Erythroblast (primary cell): ENCODE data around the gene AHCY.
"Not testable (repeated sequence)": the region's sequence is repeated elsewhere in the genome, so short reads cannot be mapped to it uniquely, and the experiment has no call there.

ENCODE experiments used
- DNase-seq, 2 experiments: peaks; one replicate each; lab custom pipeline; 2025; lab: John Stamatoyannopoulos, UW
- GATA1 ChIP-seq: IDR thresholded peaks from 2 replicates; pipeline ENCODE4 v1.6.1; 2011; ENCODE audit warnings: low read depth, mild to moderate bottlenecking, control low read depth, low read length, moderate library complexity
- POLR2A ChIP-seq: IDR thresholded peaks from 2 replicates; pipeline ENCODE4 v1.6.1; 2011; ENCODE audit warnings: mild to moderate bottlenecking, low read length

The AHCY gene

GRCh38 chr20:34296468-34296867, 6.7 kb downstream of the AHCY start:
- no peak for DNase-seq
- TF ChIP-seq GATA1 (no peak), POLR2A (no peak)

GRCh38 chr20:34295284-34295683, 7.9 kb downstream of the AHCY start:
- DNase-seq, result no peak

GRCh38 chr20:34294563-34294962, 8.6 kb downstream of the AHCY start:
- TF ChIP-seq POLR2A (no peak), GATA1 (no peak)
- no peak for DNase-seq

More at GRCh38 chr20:34295284-34295683, 7.9 kb downstream of the AHCY start:
- TF ChIP-seq GATA1 (no peak), POLR2A (no peak)

GRCh38 chr20:34293589-34293988, 9.6 kb downstream of the AHCY start:
- no peak for DNase-seq

GRCh38 chr20:34293119-34293518, 10.0 kb downstream of the AHCY start:
- TF ChIP-seq POLR2A (no peak), GATA1 (no peak)
- DNase-seq, result no peak

More at GRCh38 chr20:34293589-34293988, 9.6 kb downstream of the AHCY start:
- TF ChIP-seq GATA1, result no peak

GRCh38 chr20:34292496-34292895, 10.7 kb downstream of the AHCY start:
- TF ChIP-seq POLR2A, result no peak
- no peak for TF ChIP-seq GATA1
- no peak for DNase-seq

- no peak for DNase-seq
These were observed 12.7 kb downstream of the AHCY start for GRCh38 chr20:34290471-34290870.

GRCh38 chr20:34287500-34287899, 15.7 kb downstream of the AHCY start:
- DNase-seq, result not testable (repeated sequence)

More at GRCh38 chr20:34290471-34290870, 12.7 kb downstream of the AHCY start:
- TF ChIP-seq GATA1 (no peak), POLR2A (no peak)

GRCh38 chr20:34285450-34285849, 17.7 kb downstream of the AHCY start:
- TF ChIP-seq POLR2A (no peak), GATA1 (no peak)
- no peak for DNase-seq

GRCh38 chr20:34283844-34284243, 19.3 kb downstream of the AHCY start:
- TF ChIP-seq GATA1 (no peak), POLR2A (no peak)
- DNase-seq, result no peak

GRCh38 chr20:34282041-34282440, 21.1 kb downstream of the AHCY start:
- TF ChIP-seq GATA1, result no peak
- TF ChIP-seq POLR2A, result no peak
- no peak for DNase-seq

- no peak for DNase-seq
- TF ChIP-seq POLR2A (no peak), GATA1 (no peak)
These were observed 22.0 kb downstream of the AHCY start for GRCh38 chr20:34281177-34281576.

GRCh38 chr20:34274694-34275093, 28.5 kb downstream of the AHCY start:
- TF ChIP-seq POLR2A (no peak), GATA1 (no peak)
- DNase-seq, result no peak

- no peak for DNase-seq
- TF ChIP-seq POLR2A, result no peak
- TF ChIP-seq GATA1, result no peak
These were observed 31.2 kb downstream of the AHCY start for GRCh38 chr20:34271956-34272355.

GRCh38 chr20:34269996-34270627, 33.0 kb downstream of the AHCY start:
- TF ChIP-seq POLR2A (no peak), GATA1 (no peak)
- DNase-seq, result no peak
